ENCODE results near the gene RSU1. TPM values are rescaled to one million over a fixed set of nuclear protein-coding genes. Genes with fewer than 3 reads are reported as not detected.
A peak's percentile ranks its signal among the peaks of the same experiment; 100 is the strongest.

RSU1 gene
- total RNA-seq, 1 donor from 2014 or later, result 29.0 TPM

DNA sequence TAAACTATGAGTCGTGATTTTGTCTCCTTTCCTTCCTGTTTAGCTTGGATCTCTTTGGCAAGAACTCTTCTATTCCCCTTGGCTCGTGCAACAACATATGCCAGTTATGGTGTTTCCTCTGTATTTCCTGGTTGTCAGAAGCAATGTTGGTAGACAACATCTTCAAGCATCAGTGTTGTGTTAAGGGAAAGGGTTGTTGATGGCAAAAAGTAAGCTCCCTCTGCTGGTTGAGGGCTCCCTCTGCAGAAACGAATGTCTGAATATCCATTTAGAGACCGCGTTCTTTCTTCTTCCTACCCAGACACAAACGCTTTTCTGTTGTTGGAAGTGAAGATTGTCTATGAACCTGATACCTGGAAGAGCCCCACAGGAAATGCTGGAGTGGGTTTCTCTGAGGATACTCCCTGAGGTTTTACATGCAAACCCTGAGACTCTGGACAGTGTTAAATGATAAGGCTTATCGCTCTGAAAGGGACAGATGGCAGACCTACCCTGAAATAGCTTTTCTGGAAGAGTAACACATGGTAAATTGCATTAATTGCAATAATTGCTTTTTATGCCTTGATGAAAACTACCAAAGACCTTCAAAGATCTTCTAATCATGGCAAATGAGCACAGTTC is 272.0 kb downstream of the RSU1 start:
- no peaks in the 10 kb centered on the region for H3K4me1 Mint-ChIP-seq (ENCODE audit: low read depth)
- DNase-seq (ENCODE audit: low spot score, unreplicated experiment), result no peak
- H3K9me3 Mint-ChIP-seq (ENCODE audit: low read depth), result peaks cover 4% of the 10 kb centered on the region
- H3K27me3 Mint-ChIP-seq, result peaks cover 2% of the 10 kb centered on the region
- TF ChIP-seq, protein P1, sequence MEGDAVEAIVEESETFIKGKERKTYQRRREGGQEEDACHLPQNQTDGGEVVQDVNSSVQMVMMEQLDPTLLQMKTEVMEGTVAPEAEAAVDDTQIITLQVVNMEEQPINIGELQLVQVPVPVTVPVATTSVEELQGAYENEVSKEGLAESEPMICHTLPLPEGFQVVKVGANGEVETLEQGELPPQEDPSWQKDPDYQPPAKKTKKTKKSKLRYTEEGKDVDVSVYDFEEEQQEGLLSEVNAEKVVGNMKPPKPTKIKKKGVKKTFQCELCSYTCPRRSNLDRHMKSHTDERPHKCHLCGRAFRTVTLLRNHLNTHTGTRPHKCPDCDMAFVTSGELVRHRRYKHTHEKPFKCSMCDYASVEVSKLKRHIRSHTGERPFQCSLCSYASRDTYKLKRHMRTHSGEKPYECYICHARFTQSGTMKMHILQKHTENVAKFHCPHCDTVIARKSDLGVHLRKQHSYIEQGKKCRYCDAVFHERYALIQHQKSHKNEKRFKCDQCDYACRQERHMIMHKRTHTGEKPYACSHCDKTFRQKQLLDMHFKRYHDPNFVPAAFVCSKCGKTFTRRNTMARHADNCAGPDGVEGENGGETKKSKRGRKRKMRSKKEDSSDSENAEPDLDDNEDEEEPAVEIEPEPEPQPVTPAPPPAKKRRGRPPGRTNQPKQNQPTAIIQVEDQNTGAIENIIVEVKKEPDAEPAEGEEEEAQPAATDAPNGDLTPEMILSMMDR (IDR thresholded peaks at IDR 0.05; ENCODE audit: unreplicated experiment), result peak; percentile 72
- no peak overlapping the region for H3K4me3 Mint-ChIP-seq (ENCODE audit: low read depth)
- no peaks in the 10 kb centered on the region for H3K36me3 Mint-ChIP-seq (ENCODE audit: insufficient read depth)
- H3K27ac Mint-ChIP-seq, result no peak overlapping the region

DNA sequence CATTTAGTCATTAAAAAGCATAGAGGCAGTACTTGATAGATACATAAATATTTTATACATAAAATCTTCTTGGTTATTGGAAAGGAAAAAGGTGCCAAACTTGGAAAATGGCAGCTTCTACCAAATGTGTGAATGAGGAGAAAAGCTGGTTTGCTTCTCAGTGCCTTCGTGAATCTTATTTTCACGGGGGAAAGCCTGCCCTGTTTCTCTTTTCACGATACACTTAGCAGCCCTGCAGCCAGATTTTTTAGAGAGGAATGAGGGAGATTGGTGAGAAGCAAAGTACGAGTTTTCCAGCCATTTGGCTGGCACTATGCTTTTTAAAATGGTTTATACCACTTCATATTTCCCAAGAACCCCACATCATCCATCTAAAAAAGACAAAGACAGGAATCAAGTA is 272.6 kb downstream of the RSU1 start:
- Mint-ChIP-seq H3K4me1 (ENCODE audit: low read depth) (no peaks in the 10 kb centered on the region), H3K27me3 (peaks cover 9% of the 10 kb centered on the region), H3K4me3 (ENCODE audit: low read depth) (no peak overlapping the region), H3K36me3 (ENCODE audit: insufficient read depth) (no peaks in the 10 kb centered on the region), H3K9me3 (ENCODE audit: low read depth) (peaks cover 4% of the 10 kb centered on the region), H3K27ac (no peak overlapping the region)
- no peak for DNase-seq (ENCODE audit: low spot score, unreplicated experiment)
- TF ChIP-seq, protein P1 (IDR thresholded peaks at IDR 0.05; ENCODE audit: unreplicated experiment), result no peak

DNA sequence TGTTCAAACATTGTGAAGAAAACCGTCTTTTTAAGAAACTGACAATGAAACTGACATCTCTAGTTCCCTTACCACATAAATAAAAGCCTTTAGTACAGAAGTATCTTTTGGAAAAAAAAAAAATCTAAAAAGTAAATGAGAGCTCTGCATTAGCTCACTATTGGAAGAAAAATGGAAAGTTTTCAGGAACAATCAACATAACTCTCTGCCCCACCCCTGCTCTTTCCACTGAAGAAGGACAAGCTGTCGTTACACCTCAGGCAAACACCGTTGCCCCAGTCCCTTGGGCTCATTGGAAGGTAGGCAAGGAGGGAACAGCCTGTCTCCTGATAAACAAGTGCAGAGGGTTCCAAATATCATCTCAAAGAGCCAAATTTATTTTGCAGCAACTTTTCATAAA is 273.1 kb downstream of the RSU1 start:
- H3K27me3 Mint-ChIP-seq, result peaks cover 11% of the 10 kb centered on the region

More for the DNA sequence above, 273.1 kb downstream of the RSU1 start:
- no peaks in the 10 kb centered on the region for H3K36me3 Mint-ChIP-seq (ENCODE audit: insufficient read depth)
- H3K4me3 Mint-ChIP-seq (ENCODE audit: low read depth), result no peak overlapping the region
- no peak overlapping the region for H3K27ac Mint-ChIP-seq
- H3K4me1 Mint-ChIP-seq (ENCODE audit: low read depth), result no peaks in the 10 kb centered on the region
- TF ChIP-seq, protein P1 (IDR thresholded peaks at IDR 0.05; ENCODE audit: unreplicated experiment), result no peak
- no peak for DNase-seq (ENCODE audit: low spot score, unreplicated experiment)
- peaks cover 4% of the 10 kb centered on the region for H3K9me3 Mint-ChIP-seq (ENCODE audit: low read depth)

Measured in progenitor cell of endocrine pancreas (in vitro differentiated cells).